Loucy (cell line): Measurements from ENCODE around the gene EGFL7.

Experiments
- EZH2phosphoT487 ChIP-seq: fragments of 200-600 bp; IDR thresholded peaks from 2 replicates; pipeline ENCODE4 v1.6.1; 2018; ENCODE audit warnings: antibody characterized with exemption, mild to moderate bottlenecking, moderate library complexity, borderline replicate concordance
- TF ChIP-seq, protein P1 (sequence below): fragments of 200-600 bp; sonication (generic); conservative IDR thresholded peaks from 2 replicates; pipeline ENCODE4 v1.5.1; 2014; ENCODE audit warnings: mild to moderate bottlenecking, antibody characterized with exemption, low read length

DNA sequence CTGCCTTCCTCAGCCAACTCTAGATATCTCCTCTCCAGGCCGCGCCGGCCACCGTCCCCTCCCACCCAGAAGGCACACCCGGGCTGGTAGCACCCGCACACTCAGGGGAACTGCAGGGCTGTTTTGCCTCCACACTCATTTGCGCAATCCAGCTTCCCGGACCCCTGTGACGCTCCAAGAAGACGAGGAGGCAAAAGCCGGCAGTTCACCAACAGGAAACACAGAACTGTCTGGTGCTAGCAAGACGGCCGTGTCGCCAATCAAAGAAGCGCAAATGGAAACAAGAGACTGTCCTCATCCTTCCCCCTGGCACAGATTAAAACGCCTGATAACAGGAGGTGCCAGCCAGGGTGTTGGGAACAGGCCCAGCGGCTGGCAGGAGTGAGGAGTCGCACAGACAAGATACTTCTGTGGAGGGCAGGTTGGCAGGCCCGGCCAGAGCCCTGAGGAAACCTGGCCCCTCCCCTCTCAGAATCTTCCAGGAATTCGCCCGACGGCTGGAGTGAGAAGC is 16.8 kb downstream of the EGFL7 start:
- TF ChIP-seq, protein P1, sequence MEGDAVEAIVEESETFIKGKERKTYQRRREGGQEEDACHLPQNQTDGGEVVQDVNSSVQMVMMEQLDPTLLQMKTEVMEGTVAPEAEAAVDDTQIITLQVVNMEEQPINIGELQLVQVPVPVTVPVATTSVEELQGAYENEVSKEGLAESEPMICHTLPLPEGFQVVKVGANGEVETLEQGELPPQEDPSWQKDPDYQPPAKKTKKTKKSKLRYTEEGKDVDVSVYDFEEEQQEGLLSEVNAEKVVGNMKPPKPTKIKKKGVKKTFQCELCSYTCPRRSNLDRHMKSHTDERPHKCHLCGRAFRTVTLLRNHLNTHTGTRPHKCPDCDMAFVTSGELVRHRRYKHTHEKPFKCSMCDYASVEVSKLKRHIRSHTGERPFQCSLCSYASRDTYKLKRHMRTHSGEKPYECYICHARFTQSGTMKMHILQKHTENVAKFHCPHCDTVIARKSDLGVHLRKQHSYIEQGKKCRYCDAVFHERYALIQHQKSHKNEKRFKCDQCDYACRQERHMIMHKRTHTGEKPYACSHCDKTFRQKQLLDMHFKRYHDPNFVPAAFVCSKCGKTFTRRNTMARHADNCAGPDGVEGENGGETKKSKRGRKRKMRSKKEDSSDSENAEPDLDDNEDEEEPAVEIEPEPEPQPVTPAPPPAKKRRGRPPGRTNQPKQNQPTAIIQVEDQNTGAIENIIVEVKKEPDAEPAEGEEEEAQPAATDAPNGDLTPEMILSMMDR, result no peak
- TF ChIP-seq EZH2phosphoT487, result no peak
